ENCODE data around the gene NT5DC3.

The NT5DC3 gene

DNA sequence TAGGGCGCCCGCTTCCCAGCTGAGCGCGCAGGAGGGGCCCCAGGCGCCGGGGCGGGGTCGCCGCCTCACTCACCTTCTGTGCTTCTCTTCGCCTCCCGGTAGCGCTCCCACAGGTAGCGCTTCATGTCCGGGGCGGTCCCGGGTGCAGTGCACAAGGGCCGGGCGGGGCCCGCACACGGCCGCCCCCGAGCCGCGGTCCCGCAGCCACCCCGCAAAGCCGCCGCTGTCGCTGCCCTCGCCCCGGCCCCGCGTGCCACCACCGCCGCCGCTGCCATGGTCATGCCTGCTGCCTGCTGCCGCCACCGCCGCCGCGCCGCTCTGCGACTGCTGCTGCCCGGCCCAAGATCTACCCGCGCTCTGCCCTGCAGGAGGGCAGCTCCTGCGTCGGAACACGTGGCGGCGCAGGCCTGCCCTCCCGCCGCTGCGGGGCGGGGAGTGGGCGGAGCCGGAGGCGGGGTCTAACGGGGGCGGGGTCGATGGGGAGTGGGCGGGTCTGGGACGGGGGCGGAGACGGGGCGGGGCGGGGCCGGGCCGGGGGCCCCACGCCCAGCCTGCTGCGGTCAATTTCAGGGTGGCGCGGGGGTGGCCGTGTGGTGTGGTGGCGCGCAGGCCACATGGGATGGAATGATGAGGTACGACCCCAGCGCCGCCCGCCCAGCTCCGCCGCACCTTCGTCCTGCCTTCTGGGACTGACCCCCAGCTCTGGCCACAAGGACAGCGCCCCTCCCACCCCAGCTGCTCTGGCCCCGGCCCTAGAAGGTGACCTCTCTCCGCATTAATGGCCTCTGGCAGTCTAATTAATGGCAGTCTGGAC is at the start of gene NT5DC3:
TSS of gene NT5DC3 (minus strand) at position 359 of the 814 bp plus-strand sequence. CDS start at position 281, 78 bp downstream.
- DNase-seq: peak; percentile 73

DNA sequence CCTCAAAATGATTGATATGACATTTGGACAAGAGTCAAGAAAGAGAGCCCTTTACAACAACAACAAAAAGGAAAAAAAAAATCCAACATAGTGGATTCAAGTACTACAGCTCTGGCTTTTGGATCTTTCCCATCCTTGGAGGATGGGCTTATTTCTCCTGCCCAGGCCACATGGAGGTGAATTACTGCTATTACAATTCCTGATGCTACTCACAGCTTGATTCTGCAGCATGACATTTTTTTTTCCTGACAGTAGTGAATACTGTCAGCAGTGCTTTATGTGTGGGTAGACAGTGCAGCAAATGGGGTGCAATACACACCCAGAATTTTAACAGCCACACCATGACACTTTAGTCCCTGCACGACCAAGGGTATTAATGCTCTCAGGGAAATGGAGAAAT is 46.7 kb upstream of the NT5DC3 start:
- DNase-seq: no peak

DNA sequence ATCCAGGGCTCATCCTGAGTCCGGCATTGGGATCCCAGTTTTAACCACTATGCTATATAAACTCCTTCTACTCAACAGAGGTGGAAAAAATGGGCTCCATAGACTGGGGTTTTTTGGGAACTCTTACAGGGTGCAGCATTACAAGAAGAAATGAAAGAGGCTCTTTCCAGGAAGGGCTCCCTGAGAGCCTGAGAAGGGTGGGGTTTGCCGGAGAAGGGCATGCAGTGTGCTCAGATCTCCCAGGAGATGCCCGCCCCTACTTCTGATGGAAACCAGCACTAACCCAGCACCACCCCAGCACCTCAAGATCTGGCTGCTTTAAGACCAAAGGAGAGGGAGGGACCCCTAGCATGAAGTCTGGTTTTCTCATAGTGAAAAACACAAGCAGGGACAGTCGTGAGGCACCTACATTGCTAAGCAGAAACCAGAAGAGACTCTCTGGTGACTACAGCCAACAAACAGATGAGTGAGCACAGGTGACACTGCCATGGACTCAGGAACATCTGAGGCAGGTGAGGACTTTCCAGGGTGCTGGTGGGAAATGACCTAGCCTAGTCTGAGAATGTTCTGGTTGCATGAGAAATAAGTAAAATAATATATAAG is 45.3 kb upstream of the NT5DC3 start:
- no peak for DNase-seq

DNA sequence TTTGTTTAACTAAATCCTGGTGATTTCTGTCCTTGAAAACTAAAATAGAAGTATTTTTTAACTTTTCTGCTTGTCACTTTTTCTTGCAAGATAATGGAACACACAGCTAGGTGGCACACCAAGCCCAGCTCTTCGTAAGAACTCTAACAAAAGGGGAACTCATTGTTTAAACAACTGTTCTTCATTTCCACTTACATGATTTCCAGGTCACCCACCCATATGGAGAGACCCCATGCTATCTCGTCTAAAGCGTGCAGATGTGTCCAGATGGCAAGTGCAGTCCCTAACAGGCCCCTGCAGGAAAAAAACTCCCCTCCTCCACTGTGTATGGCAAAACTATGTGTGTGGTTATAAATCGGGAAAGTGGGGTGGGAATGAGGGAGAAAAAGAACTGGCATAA is 43.3 kb upstream of the NT5DC3 start:
- DNase-seq: peak; percentile 9

DNA sequence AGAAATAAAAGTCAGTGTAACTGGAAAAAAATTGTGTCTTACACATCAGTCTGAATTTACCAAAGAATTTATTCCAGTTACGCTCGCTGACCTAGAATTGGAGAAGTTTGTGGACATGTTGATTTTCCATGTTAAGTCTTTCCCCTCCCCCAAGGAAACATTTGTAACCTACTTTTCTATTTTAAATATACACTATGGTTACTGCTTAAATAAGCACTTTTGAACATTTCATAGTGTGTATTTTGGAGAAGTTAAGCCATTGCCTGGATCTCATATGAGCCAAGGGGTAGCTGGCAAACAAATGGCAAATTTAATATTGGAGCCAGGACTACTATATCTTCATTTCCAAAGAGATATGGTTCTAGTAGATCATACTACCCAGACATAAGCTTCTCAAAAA is 42.9 kb upstream of the NT5DC3 start:
- DNase-seq: no peak

DNA sequence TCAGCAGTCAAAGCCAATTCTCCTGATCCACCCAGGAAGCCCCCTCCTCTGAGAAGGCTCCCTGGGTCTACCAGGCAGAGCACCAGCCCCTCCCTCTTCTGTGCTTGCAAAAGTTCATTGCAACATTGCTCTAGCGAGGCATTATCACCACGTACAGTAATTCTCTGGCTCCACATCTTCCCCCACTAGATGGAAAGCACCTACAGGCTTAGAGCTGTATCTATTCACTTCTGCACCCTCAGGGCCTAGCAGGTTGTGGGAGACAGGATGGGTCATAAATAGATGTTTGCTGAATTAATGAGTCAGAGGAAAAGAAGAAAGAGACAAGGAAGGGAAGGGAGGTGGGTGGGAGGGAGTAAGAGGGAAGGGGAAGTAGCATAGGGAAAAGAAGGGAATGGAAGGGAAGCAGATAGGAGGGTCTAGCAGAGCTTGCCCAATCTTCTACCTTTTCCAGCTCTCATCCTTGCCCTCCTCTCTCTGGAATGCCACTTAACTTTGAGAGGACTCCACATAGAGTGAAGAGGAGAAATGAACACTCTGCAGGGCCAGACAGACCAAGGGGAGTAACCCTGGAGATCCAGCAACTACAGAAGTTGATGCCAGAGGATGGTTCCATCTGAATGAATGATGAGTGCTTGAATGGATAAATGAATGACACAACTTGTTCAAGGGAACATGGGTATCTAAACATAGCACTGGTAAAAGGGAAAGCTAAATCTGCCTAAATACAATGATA is 42.0 kb upstream of the NT5DC3 start:
- DNase-seq: no peak

DNA sequence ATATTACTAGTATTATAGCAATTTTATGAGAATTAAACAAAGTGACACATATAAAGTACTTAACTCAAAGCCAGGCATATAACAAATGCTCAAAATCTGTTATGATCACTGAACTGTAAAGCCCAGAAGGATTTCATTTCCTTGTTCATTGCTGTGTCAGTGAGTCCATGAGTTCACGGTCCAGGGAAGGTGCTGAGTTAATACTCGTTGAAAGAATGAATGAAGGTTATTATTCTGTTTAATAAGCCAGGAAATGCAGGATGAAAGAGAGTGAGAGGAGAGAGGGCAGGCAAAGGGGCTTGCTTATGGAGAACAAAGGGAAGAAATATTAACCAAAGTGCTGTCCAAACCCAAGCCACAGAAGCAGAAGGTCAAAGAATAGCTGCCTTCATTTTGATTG is 40.2 kb upstream of the NT5DC3 start:
- DNase-seq: no peak

DNA sequence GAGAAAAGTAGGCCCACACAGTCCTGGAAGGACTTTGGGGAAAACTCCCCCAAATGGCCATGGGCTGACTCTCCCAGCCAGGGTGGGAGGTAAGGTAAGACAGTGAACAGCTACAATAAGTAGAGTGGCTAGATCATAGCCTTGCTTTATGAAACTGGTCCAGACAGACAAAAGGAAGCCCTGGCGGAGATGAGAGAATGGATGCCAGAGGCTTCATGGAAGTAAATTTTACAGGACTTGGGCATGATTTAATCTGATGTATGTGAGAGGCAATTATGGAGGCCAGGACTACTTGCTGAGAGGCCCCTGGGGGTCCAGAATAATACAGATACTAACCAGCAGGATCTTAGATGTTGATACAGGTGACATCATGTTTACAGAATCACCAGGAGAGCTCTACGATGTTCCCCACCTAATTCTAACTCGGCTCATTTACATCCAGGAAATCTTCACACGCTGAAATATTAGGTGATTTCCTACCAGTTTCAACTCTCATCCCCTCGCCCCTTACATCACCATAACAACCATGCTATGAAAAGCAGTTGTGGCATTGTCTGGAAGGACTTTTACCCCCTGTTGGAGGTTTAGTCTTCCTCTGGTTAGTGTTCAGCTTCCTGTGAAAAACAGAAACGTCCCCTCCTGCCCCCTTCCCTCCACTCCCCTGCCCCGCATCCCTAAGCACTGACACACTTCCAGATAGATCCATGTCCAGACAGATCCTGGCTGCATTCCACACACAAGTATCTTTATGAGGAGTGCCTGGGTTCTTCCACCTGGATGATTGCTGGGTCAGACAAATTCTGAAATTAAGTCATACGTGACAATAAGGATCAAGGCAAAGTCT is 39.5 kb upstream of the NT5DC3 start:
- no peak for DNase-seq

DNA sequence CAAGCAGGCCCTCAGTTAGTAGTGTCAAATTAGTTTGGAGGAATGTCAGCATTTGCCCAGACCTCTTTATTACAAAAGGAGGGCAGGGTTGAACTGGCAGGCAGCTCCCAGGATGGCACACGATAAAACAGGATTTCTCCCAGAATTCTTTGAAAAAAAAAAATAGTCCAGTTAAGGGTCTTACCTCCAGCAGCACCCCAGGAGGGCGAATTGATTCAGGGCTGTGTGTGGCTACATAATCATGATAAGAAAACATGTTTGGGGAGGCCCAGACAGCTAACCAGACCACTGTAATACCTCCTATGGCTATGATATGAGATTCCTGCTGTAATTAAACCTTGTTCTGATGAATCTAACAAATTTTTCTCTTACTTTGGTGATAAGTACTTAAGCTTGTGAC is 38.8 kb upstream of the NT5DC3 start:
- no peak for DNase-seq

DNA sequence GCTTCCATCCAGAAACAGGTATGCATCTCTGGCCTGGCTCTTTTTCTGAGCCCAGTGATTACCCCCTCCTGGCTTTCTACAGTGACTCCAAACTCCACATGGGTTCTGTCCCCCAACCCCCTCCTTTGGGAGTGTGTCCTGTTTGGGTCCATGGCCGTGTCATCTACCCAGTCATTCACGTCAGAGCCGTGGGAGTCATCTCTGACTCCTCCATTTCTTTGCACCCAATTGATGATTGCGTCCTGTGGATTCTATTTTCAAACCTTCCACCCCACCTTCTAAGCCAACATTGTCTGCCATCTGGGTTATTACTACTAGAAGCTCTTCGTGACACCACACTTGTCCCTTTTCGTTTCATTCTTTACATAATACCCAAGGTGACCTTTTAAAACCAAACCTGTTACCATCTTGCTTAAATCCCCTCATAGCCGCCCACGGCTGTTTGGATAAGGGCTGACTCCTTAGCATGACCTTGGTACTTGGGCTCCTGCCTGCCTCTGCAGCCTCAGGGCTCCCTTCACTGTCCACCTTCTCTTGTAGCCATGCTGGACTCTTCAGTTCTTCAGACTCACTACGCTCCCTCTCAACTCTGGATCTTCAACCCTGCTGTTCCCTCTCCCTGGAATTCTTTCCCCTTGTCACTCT is 38.1 kb upstream of the NT5DC3 start:
- DNase-seq: no peak

DNA sequence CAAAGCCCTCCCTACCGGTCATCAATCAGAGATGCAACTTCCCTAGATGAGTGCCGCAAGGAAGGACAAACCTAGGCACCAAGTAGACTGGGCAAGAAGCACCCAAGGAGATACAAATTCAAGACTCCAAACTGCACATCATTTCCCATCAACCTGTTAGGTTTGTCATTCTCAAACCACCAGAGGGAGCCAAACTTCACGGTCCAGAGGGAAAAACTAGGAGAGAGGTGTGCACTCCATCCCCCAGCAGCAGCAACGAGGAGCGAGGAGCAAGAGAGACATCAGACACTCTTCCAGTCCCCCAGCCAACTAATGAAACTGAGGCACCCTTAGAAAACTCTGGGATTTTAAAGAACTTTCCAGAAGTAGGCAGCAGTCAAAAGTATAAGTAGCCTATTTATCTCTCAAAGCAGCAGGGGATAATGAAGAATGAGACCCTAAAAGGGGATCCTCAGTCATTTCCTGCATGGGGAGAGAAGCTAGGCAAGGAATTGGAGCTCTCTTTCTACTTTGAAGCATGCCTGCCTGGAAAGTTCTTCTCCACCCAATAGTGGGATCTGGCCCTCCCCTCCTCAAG is 37.0 kb upstream of the NT5DC3 start:
- DNase-seq: peak; percentile 14

DNA sequence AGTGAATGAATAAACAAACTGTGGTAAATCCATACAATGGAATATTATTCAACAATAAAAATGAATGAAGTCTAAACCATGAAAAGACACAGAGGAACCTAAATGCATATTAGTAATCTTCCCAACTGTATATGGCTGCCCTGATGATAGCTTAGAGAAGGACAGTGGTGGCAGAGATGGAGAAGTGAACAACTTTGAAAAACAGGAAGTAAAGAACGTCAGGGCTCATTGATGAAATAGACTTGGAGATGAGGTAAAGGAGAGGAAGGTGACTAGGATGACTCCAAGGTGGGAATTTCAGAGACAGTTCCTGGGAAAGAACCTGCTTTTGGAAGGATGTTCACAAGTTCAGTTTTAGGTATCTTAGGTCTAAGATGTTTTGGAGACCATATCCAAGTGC is 36.3 kb upstream of the NT5DC3 start:
- no peak for DNase-seq

DNA sequence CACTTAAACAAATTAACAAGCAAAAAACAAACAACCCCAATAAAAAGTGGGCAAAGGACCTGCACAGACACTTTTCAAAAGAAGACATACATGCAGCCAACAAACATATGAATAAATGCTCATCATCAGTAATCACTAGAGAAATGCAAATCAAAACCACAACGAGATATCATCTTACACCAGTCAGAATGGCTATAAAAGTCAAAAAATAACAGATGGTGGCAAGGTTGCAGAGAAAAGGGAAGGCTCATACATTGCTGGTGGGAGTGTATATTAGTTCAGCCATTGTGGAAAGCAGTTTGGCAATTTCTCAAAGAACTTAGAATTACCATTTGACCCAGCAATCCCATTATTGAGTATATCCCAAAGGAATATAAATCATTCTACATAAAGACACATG is 34.6 kb upstream of the NT5DC3 start:
- DNase-seq: no peak

DNA sequence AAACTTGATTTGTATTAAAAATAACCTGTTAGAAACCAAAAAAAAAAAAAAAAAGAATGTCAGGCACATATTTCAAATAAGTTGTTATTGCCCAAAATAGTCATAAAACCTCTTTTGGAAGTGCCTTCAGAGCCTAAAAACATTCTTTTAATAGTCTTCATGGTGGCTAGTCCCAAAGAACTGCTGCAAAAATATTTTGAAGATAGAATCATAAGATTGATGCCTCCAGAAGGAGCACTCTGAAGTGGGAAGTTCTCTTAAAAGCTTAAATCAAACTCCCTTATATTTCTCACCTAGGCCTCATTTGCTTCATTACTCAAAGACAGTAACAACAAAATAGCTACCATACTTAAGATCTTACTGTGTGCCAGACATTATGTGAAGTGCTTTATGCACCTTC is 27.2 kb upstream of the NT5DC3 start:
- no peak for DNase-seq

DNA sequence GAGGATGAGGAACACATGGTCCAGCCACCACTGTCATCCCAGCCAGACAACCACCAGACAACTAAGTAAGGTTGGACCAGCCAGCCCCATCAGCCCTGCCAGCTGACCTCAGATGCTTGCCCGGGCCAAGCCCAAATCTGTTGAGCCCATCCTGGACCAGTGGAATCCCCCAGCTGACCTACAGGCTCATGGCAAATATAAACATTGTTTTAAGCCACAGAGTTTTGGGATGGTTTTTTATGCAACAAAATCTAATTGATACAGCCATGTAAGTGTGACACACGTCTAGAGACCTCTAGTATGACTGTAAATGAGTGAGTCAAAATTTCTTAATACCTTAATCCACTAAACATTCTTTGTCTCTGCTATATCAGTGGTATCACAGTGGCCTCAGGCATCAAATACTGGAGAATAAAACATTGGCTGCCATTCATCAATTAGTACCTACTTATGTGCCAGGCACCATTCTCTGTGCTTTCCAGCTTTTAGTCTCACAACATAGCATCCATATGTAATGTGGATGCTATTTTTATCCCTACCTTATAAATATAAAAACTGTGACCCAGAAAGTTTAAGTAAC is 24.2 kb upstream of the NT5DC3 start:
- DNase-seq: no peak

DNA sequence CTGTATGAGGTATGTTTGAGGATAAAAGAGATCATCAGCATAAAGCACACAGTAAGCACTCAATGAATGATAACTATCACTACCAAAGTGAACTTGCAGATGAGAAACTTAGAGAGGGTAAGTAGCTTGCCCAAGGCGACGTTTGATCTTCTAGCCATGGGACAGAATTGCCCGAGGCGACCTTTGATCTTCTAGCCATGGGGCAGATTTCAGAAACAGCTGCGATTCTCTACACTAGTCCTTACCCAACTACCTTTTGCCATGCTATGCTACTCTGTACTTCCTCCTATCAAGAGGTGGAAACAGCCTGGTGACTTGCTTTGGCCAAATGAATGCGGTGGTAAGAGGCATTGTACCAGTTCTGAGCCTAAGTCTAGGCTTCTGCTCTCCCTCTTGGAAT is 23.7 kb upstream of the NT5DC3 start:
- DNase-seq: no peak

DNA sequence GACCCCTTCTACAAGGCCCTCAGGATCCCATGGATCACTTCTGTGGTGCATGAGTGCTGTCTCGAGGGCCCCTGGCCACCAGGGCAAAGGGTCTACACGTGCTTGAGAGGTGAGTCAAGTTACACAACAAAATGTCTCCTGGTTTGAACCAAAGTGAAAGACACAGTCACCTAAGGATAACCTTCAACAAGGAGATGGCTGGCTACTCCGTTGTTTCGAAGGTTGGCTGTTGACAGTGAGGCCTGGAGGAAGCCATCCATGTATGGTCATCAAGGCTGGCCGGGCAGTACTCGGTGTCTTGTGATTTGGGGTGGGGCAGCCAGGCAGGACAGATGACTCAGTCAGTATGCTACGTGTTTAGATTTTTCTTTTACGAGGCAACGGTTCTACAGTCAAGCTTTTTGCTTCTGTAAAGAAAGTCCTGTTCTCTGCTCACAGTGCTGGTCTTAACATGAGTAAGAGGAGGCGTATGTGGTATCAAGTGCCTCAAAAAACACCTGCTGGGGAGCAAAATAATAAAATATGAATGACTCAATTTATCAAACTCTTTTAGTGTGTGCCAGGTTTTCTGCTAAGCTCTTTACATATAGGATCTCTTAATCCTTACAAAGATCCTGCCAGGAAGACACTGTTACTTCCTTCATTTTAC is 18.0 kb upstream of the NT5DC3 start:
- DNase-seq: no peak

DNA sequence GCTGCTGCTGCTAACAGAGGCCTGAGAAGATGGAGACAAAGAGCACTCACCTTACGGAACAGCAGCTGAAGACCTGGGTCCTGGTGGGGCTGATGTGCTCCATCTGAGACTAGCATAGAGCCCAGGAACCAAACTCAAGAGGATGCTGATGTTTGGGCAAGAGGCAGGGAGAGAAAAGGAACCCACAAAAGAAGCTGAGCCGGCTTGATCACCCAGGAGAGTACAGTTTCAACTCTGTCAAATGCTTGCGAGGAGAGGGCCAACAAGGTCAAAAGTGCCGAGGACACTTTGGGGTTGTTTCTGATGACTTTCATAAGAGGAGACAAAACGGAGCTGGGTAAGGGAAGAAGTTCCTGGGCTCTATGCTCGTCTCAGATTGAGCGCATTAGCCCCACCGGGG is 17.3 kb upstream of the NT5DC3 start:
- no peak for DNase-seq

DNA sequence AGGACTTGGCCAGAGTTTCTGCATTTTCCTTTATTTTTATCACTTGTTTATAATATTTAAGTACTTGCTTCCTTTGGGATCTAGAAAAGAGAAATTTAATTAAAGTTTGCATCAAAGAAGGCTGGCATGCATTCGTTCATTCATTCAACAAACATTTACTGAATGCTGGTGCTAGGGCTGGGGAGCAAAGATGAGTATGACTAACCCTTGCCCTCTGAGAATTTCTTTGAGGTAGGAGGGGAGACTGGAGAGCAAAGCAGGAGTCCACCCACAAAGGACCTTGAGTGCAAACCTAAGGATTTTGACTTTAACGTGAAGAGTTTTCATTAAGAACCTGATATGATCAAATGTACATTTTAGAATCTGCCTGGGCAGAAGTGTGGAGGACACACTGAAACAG is 16.1 kb upstream of the NT5DC3 start:
- DNase-seq: no peak

DNA sequence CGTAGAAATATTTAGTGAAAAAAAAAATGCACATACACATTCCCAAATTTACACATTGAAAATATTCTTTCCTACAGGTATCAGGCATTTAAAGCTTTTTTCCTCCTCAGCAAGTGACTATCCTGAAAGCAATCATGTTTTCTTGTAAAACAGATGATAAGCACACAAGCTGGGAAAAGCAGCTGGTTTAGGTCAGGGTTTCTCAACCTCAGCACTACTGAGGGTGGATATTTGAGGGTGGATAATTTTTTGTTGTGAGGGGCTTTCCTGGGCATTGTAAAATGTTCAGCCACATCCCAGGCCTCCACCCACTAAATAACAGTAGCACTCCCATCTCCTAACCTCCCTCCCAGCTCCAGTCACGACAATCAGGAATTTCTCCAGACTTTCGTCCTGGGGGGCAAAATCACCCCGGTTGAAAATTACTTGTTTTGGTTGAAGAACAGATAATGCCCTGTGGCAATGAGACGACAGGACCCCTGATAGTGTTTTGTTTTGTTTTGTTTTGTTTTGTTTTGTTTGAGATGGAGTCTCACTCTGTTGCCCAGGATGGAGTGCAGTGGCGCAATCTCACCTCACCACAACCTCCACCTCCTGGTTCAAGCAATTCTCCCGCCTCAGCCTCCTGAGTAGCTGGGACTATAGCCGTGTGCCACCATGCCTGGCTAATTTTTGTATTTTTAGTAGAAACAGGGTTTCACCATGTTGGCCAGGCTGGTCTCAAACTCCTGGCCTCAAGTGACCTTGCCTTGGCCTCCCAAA is 15.0 kb upstream of the NT5DC3 start:
- no peak for DNase-seq
